Activated T-cell treated with anti-CD3 and anti-CD28 coated beads for 24 hours (primary cell): ENCODE results near the gene RHOBTB3.

Experiments
- DNase-seq: peaks from one replicate; pipeline ENCODE4 v3.0.0-alpha.2; 2020; ENCODE audit warnings: low read depth

The RHOBTB3 gene

DNA sequence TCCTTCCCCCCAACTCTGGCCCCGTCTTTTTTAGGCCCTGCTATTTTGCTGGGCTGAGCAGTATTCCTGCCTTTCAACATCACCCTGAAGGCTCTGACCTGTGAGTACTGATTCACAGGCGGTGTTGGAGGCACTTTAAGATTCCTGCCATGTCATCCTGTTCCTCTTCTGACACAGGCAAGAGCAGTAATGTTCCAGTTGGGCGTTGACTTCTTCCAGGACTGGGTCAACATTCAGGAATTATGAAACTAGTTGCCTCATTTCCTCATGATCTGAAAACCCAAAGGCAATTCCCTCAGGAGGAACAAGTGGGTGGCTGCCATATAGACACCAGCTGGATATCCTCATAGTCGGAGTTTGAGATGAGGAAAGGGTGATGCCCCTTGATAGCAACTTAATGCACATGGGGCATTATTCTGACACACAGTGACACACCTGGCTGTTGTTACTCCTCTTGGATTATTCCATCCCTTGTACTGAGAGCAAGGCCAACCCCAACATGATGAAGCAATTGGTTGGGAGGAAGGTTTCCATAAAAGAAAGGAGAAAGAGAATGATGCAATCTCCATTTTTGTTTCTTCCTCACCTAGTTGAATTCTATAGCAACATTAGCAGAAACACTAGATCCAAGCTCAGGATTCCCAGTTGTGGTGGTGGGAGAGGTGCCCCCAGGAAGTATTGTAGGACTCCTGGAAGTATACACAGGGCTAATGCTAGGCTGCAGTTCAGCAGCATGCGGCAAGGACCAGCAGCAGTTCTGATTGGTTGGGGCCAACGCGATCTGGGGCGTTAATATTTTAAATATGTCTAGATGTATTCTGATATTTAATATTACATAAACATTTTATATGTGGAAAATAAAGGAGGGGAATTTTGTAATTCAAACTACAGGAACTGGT is 111.0 kb downstream of the RHOBTB3 start:
- no peak for DNase-seq

DNA sequence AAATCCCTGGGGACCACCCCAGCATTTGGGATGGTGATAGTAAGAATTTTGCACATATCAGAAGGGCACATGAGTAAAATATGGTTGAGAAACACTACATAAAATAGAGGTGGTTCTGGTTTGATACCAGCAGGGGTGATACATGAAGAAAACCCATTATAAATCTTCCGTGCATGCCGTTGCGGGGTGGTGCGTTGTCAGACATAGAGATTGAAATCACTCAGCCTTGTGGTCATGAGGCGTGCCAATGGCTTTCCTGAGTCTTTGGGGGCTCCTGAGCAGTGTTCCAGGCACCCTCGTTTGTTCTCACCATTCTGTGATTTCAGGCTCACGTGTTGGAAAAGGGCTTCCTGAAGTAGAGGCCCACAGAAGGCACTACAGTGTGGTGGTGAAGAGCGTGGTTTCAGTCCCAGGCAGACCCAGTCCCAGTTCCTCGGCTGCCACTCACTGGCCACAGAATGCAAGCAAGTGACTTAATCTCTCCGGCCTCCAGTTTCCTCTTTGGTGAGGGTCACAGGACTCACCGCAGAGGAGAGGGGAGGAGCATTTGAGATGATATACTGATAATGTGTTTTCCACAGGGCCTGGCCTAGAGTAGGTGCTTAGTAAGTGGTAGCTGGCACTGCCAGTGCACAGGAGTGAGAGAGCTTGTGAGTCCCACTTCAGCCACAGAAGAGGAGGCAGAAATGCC is 111.9 kb downstream of the RHOBTB3 start:
- DNase-seq: peak; percentile 53

DNA sequence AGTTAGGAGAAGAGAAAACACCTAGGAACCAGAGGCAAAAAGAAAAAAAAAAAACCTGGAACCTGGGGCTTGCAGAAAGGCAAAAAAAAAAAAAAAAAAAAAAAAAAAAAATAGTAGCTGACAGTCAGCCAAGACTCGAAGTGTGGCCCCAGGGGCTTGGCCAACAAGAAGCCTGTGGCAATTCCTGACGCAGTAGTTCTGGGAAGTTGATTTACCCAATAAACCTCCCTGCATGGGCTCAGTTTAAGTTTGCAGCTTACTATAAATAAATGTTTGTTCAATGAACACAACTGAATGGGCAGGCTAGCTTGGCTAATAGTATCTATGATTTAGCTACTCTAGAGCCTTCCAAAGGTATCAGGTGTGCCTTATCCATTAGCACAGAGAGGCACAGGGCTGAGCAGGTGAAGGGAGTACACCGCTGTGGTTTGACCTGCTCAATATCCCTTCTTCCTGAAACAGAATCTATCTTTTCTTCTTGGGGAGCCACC is 112.6 kb downstream of the RHOBTB3 start:
- no peak for DNase-seq

GRCh38 chr5:95845391-95845790 is 114.3 kb downstream of the RHOBTB3 start:
- no peak for DNase-seq
